Mononuclear cell (primary cell): Measurements from ENCODE around the gene CD226. TPM values are rescaled to one million over a fixed set of nuclear protein-coding genes. Genes with fewer than 3 reads are reported as not detected.
"Not testable (repeated sequence)": the region's sequence is repeated elsewhere in the genome, so short reads cannot be mapped to it uniquely, and the experiment has no call there.

Source experiments
- H3K27me3 ChIP-seq: 2 replicates; pipeline ENCODE4 v1.6.0; 2011; ENCODE audit warnings: low read length, control low read depth; ENCODE audit not compliant: insufficient read depth
- H3K4me1 ChIP-seq: 2 replicates; pipeline ENCODE4 v1.5.1; 2011; ENCODE audit warnings: mild to moderate bottlenecking, low read length, control low read depth; ENCODE audit not compliant: insufficient read depth
- H3K4me3 ChIP-seq: 2 replicates; pipeline ENCODE4 v1.5.1; 2011; ENCODE audit warnings: mild to moderate bottlenecking, low read length, moderate library complexity
- H3K9me3 ChIP-seq: 2 replicates; pipeline ENCODE4 v1.5.1; 2011; ENCODE audit warnings: low read depth, mild to moderate bottlenecking, control low read depth, low read length
- total RNA-seq: library from RNA; depleted of rRNA; stranded (reverse); fragments of >200 nt; gene quantifications from one replicate; pipeline ENCODE4 v1.2.3, GENCODE V29; 2012

The CD226 gene
- 64.1 TPM for total RNA-seq

DNA sequence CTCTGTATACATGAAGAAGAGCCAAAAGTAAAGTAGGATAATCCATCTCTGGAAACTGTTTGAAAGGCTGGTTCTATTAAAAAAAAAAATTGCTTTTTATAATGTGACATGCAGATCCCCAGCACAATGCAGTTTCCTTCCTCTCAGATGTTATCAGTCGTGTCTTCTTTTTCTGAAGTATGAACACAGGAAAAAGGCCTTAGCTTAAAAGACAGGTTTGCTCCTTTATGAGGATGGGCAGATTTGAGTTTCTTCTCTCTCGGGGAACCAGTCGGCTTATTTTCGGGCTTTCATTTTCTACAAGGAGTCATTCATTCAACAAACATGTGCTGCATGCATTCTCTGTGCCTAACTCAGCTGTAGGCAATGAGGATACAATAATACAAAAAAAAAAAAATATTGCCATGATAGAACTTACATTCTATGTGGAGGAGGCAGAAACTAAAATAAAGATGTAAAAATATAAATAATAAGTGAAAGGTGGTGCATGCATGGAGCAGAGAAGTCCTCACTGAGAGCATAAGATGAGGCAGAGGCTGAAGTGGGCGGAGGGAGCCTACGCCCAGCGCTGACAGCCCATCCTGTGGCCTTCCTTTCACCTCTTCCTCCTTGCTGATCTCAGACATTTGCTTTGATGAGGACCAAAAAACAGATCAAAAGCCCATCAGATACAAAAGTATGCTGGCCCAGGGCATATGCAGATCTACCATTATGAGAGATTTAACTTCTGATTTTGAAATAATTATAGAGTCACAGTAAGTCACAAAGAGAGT is at the start of gene CD226:
TSS of gene CD226 (minus strand) at position 513 of the 773 bp plus-strand sequence. CDS start at position 46, 467 bp downstream.
- Histone ChIP-seq H3K9me3 (no peaks in the 10 kb centered on the region), H3K4me1 (peaks cover 59% of the 10 kb centered on the region), H3K27me3 (no peaks in the 10 kb centered on the region), H3K4me3 (peak within 1 kb of the TSS; percentile 7)

DNA sequence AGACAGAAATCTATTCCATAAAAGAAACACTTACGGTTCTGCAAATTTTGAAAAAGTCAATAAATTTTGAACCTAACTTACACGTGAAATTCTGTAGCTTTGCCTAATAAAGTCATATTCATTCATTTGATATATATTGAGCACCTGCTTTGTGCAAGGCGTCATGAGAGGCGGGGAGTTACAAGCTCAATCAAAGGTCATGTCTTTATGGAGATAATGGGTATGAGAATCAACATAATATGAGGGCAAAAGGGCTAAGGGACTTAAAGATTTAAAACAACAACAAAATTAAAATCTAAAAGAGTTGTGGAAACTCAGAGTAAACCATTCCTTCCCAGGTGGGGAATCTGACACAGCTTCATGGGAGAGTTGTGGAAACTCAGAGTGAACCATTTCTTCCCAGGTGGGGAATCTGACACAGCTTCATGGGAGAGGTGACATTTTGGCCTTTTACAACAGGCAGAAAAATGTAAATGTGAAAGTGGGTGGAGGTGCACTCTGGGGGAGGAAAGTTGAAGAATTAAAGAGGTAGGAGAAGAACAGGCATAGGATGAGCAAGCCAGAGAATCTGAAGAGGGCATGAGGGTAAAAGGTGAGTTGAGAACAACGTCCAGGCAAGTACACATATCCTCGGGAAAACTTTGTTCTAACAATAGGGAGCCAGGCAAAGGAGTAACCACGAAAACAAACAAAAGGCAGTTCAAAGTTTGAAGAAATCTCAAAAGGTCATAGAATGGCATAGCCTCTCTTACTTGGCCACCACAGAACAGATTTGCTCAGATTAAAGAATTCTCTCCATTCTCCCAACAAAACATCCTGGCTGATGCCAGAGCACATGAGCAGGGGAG is 49.5 kb upstream of the CD226 start:
- Histone ChIP-seq H3K27me3 (no peaks in the 10 kb centered on the region), H3K4me1 (no peaks in the 10 kb centered on the region), H3K4me3 (no peak overlapping the region), H3K9me3 (no peaks in the 10 kb centered on the region)

DNA sequence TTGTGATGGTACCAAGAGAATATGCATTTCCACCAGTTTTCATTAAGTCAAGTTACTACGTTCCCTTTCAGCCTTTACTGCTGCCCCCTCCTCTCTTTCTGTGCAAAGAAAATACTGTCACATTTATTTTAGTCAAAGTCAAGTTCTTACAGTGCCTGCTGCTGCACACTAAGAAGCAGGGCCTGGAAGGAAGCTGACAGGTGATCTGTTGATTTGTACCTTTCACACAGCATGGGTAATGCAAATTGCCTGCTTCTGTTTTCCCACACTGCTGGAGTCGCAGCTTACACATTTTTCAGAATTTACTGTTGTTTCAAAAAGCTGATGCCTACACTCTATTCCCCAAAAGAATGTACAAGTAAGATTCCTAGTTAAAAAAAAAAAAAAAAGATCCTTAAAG is 48.7 kb upstream of the CD226 start:
- Histone ChIP-seq H3K9me3 (no peaks in the 10 kb centered on the region), H3K4me3 (no peak overlapping the region), H3K4me1 (no peaks in the 10 kb centered on the region), H3K27me3 (no peaks in the 10 kb centered on the region)

DNA sequence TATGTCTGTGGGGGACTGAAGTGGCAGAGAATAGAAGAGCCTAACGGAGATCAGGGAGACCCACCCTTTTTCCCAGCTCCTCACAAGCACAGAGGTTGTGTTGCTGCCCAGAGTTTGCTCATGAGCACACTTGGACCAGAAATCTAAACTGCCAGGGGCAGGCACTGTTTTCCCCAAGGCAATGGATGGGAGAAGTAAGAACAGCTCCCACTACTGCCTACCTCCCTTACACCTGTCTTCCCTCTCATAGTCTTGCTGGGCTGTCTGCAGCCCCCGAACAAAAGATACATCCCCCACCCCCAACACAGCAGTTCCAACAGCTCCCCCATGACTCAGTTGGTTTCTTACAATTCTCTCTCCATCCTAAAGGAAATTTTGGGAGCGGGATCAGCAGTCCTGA is 48.1 kb upstream of the CD226 start:
- H3K9me3 ChIP-seq: no peaks in the 10 kb centered on the region
- no peaks in the 10 kb centered on the region for H3K27me3 ChIP-seq
- no peak overlapping the region for H3K4me3 ChIP-seq
- H3K4me1 ChIP-seq: no peaks in the 10 kb centered on the region

DNA sequence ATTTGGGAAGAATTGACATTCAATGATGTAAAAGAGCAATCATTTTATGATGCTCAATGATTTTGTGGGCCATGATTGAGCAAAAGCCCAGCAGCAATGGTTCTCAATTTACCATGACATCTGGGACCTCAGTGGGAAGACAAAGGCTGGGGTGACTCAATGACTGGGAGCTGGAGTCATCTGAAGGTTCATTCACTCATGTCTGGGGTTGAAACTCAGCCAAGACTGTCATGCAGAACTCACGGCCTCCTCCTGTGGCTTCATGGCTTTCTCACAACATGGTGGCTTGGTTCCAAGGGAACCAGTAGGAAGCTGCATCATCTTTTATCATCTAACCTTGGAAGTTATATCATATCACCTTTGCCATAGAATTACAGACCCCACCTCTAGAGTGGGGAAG is 45.1 kb upstream of the CD226 start:
- H3K27me3 ChIP-seq: no peaks in the 10 kb centered on the region
- H3K9me3 ChIP-seq: peaks cover 23% of the 10 kb centered on the region
- no peak overlapping the region for H3K4me3 ChIP-seq
- no peaks in the 10 kb centered on the region for H3K4me1 ChIP-seq

DNA sequence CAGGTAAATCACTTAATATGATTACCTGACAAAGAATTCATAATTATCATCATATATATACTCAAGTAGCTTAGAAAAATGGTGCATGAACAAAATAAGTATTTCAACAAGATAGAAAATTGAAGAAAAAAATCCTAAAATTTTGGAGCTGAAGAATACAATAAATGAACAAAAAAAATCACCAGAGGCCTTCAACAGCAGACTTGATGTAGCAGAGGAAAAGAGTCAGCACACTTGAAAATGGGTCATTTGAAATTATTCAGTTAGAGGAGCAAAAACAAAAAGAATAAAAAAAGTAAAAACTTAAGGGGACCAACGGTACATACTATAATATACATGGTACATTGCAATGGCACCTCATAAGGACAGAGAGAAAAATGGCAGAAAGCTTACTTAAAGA is 40.2 kb upstream of the CD226 start:
- Histone ChIP-seq H3K4me3 (no peak overlapping the region), H3K27me3 (no peaks in the 10 kb centered on the region), H3K4me1 (no peaks in the 10 kb centered on the region), H3K9me3 (peaks cover 30% of the 10 kb centered on the region)

DNA sequence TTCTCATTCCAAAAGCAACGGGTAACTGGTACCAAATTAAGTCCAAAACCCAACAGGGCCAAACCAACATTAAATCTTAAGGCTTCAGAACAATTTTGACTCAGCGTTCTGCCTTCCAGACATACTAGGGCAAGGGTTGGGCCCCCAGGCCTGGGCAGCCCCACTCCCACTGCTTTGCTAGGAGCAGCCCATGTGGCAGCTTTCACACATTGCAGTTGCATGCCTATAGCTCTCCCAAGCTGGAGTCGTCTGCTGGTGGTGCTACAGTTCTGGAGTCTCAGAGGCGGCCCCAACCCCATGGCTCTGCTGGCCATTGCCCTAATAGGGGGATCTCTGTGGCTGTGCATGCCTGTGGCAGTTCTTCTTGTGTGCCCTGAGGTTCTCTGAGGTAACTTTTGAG is 37.6 kb upstream of the CD226 start:
- Histone ChIP-seq H3K27me3 (no peaks in the 10 kb centered on the region), H3K9me3 (peaks cover 29% of the 10 kb centered on the region), H3K4me3 (no peak overlapping the region), H3K4me1 (no peaks in the 10 kb centered on the region)

DNA sequence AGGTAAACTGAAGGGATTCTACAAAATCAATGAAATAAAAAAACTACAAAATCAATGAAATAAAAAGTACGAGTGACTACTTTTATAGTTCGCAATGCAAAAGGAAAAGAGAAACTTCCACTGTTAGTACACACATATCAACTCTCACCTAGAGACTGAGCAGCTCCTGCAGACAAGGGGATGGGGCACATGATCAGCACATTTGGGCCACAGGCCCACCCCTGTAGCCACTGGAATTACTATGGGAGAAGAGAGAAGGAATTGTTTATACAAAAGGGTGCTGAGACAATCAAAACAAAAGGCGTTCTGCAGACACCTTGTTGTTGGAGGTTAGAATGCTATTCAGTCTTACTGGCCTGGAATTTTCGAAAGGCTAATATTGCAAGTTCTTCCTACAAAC is 34.7 kb upstream of the CD226 start:
- H3K4me1 ChIP-seq: no peaks in the 10 kb centered on the region
- H3K9me3 ChIP-seq: peaks cover 3% of the 10 kb centered on the region
- H3K4me3 ChIP-seq: no peak overlapping the region
- H3K27me3 ChIP-seq: no peaks in the 10 kb centered on the region

DNA sequence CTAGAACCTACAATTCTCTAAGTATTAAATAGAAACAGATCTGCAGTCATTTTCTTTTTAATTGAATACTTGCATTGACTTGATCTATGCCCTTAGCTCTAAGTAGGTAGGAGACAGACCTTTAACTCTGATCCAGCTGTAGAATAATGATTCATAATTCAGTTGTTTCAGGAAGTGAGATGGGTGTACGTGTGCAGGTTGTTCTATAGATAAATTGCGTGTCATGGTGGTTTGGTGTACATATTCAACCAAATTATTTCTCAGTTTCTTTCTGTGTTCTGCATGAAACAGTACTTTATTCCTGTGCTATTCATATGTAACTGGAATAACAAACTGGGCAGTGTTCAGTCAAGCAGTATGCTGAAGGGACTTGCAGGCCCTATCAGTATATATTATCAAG is 34.3 kb upstream of the CD226 start:
- no peaks in the 10 kb centered on the region for H3K27me3 ChIP-seq
- H3K4me1 ChIP-seq: no peaks in the 10 kb centered on the region
- H3K9me3 ChIP-seq: no peaks in the 10 kb centered on the region
- no peak overlapping the region for H3K4me3 ChIP-seq

DNA sequence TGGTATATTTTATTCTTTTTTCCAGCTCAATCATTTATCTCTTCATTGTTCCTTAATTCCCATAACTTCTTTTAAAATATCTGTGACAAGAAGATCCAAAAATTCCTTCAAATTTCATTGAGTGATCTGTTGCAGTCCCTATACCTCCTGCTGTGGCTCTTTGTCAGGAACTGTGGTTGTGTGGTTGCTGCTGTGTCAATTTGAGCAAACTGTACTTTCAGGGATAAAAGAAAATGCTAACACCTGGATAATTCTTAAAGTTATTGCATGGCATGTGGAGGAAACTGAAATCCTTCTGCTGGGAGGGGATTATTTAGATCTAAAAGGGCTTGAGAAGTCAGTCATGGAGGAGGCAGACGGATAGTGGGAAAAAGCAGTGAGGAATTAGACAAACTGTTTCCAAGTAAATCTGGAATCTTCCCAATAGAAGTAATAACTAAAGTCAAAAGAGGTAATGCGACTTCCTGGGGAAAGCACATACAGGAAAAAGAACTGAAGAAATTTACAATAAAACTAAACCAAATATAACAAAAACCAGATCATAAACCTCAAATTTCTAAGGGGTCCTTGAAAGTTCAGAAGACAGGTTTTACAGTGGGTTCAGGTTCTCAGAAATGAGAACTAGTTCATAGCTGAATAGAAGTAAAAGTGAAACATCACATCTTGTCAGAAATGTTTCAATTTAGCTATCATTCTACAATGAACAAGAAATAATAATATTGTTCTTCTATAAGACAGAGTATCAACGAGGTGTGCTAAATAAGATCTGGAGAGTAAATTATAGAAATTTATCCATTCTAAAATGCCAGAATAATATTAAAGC is 33.5 kb upstream of the CD226 start:
- Histone ChIP-seq H3K9me3 (no peaks in the 10 kb centered on the region), H3K4me3 (no peak overlapping the region), H3K4me1 (no peaks in the 10 kb centered on the region), H3K27me3 (no peaks in the 10 kb centered on the region)

DNA sequence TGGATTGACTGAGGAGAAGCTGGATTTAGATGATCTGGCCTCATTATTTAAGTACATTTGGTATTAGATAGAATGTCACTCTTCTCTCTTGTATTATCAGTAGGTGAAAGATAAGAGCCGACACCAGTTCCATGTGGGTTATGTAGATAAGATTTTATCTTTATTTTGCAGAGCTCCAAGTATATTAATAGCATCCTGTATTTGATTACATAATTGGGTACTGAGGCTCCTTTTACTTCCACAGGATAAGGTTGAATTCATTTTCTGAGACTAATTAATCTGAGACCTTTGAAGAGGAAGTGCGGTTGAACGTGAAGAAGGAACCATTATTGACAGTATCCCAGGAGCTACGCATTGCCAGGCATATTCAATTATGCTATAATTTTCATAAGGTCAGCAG is 32.8 kb upstream of the CD226 start:
- no peaks in the 10 kb centered on the region for H3K4me1 ChIP-seq
- no peaks in the 10 kb centered on the region for H3K27me3 ChIP-seq
- H3K9me3 ChIP-seq: no peaks in the 10 kb centered on the region
- H3K4me3 ChIP-seq: no peak overlapping the region

DNA sequence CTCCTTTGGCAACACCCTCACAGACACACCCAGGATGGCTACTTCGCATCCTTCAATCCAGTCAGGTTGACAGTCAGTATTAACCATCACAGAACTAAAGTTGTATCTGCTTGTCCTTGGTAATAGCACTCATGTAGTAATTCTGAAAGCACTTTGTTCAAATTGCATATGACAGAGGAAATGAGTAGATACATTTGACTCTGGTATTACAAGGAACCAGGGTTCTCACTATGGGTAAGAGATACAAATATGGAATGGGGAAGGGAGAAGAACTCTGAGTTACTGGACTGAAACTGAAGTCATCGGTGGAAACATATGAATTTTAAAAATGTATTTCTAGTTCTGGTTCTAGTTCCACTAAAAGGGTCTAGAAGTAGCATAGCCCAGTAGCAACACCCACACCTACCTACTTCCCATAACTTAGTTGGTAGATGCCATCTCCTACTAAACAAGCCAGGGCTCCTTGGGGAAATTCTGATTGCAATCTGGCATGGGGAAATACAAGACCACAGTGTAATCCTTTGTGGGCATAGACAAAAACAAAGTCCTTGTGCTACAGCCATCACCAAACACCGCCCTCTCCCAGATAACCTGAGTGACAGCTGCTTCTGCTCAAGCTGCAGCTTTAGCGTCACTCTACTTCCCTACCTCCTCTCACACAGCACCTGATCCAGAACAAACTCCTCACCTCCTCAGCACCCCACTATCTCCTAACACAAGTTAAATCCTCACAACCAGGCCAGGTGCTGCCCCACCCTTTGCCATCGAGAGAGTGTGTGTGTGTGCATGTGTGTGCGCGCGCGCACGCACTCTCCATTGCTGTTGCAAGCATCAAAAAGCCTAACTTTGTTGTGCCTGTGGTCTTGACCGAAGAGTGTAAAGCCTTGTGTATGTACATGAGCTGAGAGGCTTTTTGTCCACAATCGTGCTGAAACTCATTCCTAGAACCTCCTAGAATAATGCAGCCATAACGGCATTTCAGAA is 31.4 kb upstream of the CD226 start:
- no peaks in the 10 kb centered on the region for H3K4me1 ChIP-seq
- H3K9me3 ChIP-seq: no peaks in the 10 kb centered on the region
- no peak overlapping the region for H3K4me3 ChIP-seq
- H3K27me3 ChIP-seq: no peaks in the 10 kb centered on the region

DNA sequence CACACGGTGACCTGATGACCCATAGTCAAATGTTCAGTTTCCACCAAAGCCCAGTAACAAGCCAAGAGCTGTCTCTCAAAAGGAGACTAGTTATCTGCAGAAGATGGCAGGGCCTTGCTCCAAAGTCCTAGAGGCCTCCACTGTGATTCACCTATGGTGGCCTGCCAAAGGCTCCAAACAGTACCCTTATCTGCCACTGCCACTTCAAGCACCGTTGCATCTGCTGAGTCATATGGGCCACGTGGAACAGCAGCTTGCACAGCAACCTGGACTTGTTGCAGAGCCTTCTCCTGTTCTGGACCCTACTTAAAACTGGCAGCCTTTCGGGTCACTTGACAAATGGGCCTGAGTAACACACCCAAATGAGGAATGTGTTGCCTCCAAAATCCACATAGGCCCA is 27.6 kb upstream of the CD226 start:
- not testable (repeated sequence) for H3K4me1 ChIP-seq, H3K4me3 ChIP-seq, H3K27me3 ChIP-seq, H3K9me3 ChIP-seq

DNA sequence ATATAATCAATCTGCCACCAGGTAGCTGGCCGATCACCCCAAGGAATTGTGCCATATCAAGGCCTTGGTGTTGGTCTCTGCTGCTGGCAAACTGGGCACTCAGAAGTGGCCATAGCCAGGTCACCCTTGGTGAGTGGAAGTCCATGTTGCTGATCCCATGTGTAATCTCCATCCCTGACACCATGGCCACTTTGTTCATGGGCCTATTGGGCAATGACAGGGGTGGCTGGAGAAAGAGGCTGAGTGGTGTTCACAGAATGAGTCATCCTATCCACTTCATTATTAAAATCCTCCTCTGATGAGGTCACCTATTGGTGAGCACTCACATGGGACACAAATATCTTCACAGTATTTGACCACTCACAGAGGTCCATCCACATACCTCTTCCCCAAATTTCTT is 26.7 kb upstream of the CD226 start:
- peaks cover 4% of the 10 kb centered on the region for H3K4me1 ChIP-seq
- no peak overlapping the region for H3K4me3 ChIP-seq
- peaks cover 6% of the 10 kb centered on the region for H3K9me3 ChIP-seq
- H3K27me3 ChIP-seq: no peaks in the 10 kb centered on the region
